ENCODE measurements around the gene BAIAP2.

- TF ChIP-seq CTCF (conservative IDR thresholded peaks at IDR 0.05), result no peak
- TF ChIP-seq ZFX (IDR thresholded peaks at IDR 0.05), result no peak
These were observed 92.7 kb downstream of the BAIAP2 start for GRCh38 chr17:81127526-81128177.

Measured in C4-2B (cell line).